ENCODE data around the gene RER1. TPM values are rescaled to one million over a fixed set of nuclear protein-coding genes. Genes with fewer than 3 reads are reported as not detected.

The RER1 gene
- total RNA-seq, 1 donor from 2014 or later, result 35.5 TPM

DNA sequence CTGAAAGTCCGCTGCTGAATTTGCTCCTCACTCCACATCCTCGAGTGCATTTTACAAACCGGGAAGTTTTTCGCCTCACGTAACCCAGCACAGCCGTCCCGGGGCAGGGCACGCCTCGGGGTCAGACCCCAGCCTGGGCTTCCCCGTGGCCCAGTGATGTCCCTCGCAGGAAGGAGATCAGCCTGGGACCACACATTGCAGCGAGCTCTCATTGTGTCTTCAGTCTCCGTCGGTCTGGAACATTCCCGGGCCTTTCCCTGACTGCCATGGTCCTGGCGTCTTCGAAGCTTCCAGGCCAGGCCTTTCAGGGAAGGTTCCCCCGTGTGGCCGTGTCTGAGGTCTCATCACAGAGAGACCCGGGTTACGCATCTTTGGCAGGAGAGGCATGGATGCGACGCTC is 43.7 kb upstream of the RER1 start:
- no peak overlapping the region for H3K27ac ChIP-seq (ENCODE audit: low read depth, low read length)
- H3K4me1 ChIP-seq (ENCODE audit: control insufficient read depth in 3 of 3, insufficient read depth in 3 of 3, low read length in 3 of 3), result peaks cover 0 to 3% (median 0%) of the 10 kb centered on the region in 3 donors
- H3K9ac ChIP-seq (ENCODE audit: low read depth in 1 of 3, low read length in 3 of 3), result no peak overlapping the region
- H3K9me3 ChIP-seq (ENCODE audit: control insufficient read depth in 3 of 3, low read length in 3 of 3), result no peaks in the 10 kb centered on the region
- H3K36me3 ChIP-seq (ENCODE audit: control insufficient read depth in 3 of 3, insufficient read depth in 3 of 3, low read length in 3 of 3), result no peaks in the 10 kb centered on the region
- peaks cover 0 to 2% (median 0%) of the 10 kb centered on the region in 3 donors for H3K27me3 ChIP-seq (ENCODE audit: control insufficient read depth in 3 of 3, insufficient read depth in 3 of 3, low read length in 3 of 3)
- no peak overlapping the region for H3K4me3 ChIP-seq (ENCODE audit: low read length in 3 of 3)

DNA sequence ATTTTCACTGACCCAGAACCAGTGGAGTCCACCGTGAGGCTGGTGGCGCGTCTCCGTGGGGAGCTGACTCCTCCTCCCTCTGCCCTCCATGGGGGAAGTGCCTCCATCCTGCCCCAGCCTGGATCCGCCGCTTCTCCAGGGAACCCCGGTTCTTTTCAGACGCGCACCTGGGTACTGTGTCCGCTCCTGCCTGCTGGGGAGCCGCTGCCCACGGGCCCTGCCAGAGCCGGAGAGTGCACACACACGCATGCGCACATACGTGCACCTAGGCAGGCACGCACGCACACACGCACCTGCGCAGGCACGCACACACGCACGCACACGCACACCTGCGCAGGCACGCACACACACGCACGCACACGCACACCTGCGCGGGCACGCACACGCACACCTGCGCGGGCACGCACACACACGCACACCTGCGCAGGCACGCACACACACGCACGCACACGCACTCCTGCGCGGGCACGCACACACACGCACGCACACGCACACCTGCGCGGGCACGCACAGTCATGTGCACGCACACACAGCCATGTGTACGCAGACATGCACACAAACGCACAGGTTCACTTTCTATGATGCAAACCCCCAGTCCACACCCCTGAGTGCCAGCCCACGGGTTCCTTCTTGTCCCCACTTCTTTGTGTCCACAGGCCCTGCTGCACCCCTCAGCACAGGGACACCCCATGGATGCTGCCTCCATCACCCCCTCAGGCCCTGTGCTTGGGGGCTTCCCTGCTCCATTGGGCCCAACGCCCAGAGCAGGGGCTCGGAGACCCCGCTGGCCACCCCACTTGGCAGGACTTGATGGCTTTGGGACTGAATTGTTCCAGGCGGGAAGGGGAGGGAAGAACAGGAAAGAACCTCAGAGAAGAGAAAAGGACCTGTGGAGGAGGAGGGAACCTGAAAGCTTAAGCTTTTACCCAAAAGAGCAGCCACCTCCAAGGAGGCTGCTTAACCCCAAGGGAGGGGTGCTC is 43.0 kb upstream of the RER1 start:
- H3K4me1 ChIP-seq (ENCODE audit: control insufficient read depth in 3 of 3, insufficient read depth in 3 of 3, low read length in 3 of 3), result peaks cover 0 to 10% (median 0%) of the 10 kb centered on the region in 3 donors
- H3K9me3 ChIP-seq (ENCODE audit: control insufficient read depth in 3 of 3, low read length in 3 of 3), result no peaks in the 10 kb centered on the region
- no peak overlapping the region for H3K27ac ChIP-seq (ENCODE audit: low read depth, low read length)
- peaks cover 0 to 2% (median 0%) of the 10 kb centered on the region in 3 donors for H3K27me3 ChIP-seq (ENCODE audit: control insufficient read depth in 3 of 3, insufficient read depth in 3 of 3, low read length in 3 of 3)
- H3K36me3 ChIP-seq (ENCODE audit: control insufficient read depth in 3 of 3, insufficient read depth in 3 of 3, low read length in 3 of 3), result no peaks in the 10 kb centered on the region
- no peak overlapping the region for H3K4me3 ChIP-seq (ENCODE audit: low read length in 3 of 3)
- H3K9ac ChIP-seq (ENCODE audit: low read depth in 1 of 3, low read length in 3 of 3), result no peak overlapping the region

DNA sequence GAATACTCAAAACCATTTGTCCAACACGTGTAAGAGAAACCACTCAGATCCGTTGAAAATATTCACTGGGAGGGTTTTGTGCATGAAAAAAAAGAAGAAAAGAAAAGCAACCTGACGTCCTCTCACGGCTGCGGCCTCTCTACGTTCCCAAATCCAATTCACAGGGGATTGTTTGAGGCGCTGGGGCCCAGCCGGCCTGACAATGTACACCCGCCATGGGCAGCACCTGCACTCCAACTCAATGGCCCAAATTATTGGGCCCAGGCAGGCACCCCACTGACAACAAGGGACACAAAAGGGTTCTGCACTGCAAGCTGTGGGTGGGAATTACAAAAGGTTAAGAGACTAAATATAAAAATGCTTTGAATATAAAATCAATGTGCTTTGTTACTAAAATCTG is 41.8 kb upstream of the RER1 start:
- Histone ChIP-seq H3K27ac (ENCODE audit: low read depth, low read length) (no peak overlapping the region), H3K9ac (ENCODE audit: low read depth in 1 of 3, low read length in 3 of 3) (no peak overlapping the region), H3K4me1 (ENCODE audit: control insufficient read depth in 3 of 3, insufficient read depth in 3 of 3, low read length in 3 of 3) (peaks cover 0 to 11% (median 0%) of the 10 kb centered on the region in 3 donors)

DNA sequence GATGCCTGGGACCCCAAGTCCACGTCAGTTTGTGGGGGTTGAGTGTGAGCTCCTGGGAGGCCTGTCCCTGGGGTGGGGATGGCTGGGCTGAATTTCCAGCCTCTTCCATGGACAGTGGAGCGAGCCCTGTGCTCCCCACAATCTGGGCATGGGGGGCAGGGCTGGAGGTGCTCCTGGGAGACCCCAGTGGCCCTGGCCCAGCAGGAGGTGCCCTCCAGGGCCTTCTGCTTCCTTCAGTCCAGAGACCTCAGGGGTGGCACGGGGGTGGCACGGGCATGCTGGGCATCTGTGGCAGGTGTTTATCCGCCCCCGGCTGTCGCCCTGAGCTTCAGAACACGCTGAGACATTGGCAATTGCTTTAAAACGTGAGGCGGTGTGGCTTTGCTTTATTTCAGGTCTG is 41.1 kb upstream of the RER1 start:
- H3K4me1 ChIP-seq (ENCODE audit: control insufficient read depth in 3 of 3, insufficient read depth in 3 of 3, low read length in 3 of 3), result peaks cover 0 to 11% (median 0%) of the 10 kb centered on the region in 3 donors
- H3K4me3 ChIP-seq (ENCODE audit: low read length in 3 of 3), result no peak overlapping the region
- no peaks in the 10 kb centered on the region for H3K9me3 ChIP-seq (ENCODE audit: control insufficient read depth in 3 of 3, low read length in 3 of 3)
- no peaks in the 10 kb centered on the region for H3K36me3 ChIP-seq (ENCODE audit: control insufficient read depth in 3 of 3, insufficient read depth in 3 of 3, low read length in 3 of 3)
- no peak overlapping the region for H3K27ac ChIP-seq (ENCODE audit: low read depth, low read length)
- no peak overlapping the region for H3K9ac ChIP-seq (ENCODE audit: low read depth in 1 of 3, low read length in 3 of 3)
- no peaks in the 10 kb centered on the region for H3K27me3 ChIP-seq (ENCODE audit: control insufficient read depth in 3 of 3, insufficient read depth in 3 of 3, low read length in 3 of 3)

More for the DNA sequence above, 41.8 kb upstream of the RER1 start:
- no peak overlapping the region for H3K4me3 ChIP-seq (ENCODE audit: low read length in 3 of 3)
- H3K27me3 ChIP-seq (ENCODE audit: control insufficient read depth in 3 of 3, insufficient read depth in 3 of 3, low read length in 3 of 3), result no peaks in the 10 kb centered on the region
- no peaks in the 10 kb centered on the region for H3K36me3 ChIP-seq (ENCODE audit: control insufficient read depth in 3 of 3, insufficient read depth in 3 of 3, low read length in 3 of 3)
- H3K9me3 ChIP-seq (ENCODE audit: control insufficient read depth in 3 of 3, low read length in 3 of 3), result no peaks in the 10 kb centered on the region

DNA sequence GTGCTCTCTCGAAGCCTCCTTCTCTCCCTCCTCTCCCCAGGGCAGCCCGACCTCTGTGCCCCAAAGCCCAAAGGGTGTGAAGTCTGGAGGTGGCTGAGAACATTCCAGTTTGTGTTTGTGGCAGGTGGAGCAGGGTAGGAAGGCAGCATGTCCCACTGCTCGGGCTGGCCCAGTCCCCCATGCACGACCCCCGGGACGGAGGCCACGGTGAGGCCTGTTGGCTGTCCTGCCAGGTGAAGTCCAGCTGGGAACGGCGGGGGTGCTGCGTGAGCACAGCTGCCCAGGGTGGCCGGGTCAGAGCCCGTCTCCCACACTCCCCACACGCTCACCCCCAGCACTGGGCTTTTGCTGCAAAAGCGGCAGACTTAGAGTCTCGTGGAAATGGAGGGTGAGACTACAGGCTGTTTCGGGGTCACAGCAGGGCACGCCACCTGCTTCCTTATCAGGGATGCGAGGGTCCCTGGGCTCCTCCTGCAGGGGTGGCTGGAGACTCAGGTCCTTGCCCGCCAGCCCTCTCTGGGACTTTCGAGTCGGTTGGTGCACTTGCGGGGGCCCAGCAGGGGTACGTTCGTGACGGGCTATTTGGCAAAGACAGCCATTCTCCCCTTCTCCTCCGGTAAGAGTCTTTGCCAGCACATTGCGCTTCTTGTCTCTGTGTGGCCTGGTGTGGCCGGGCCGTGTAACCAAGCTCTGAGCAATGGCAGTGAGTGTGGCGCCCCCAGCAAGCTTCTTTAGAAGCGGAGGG is 40.6 kb upstream of the RER1 start:
- no peak overlapping the region for H3K4me3 ChIP-seq (ENCODE audit: low read length in 3 of 3)
- no peaks in the 10 kb centered on the region for H3K36me3 ChIP-seq (ENCODE audit: control insufficient read depth in 3 of 3, insufficient read depth in 3 of 3, low read length in 3 of 3)
- H3K27me3 ChIP-seq (ENCODE audit: control insufficient read depth in 3 of 3, insufficient read depth in 3 of 3, low read length in 3 of 3), result no peaks in the 10 kb centered on the region
- no peak overlapping the region for H3K9ac ChIP-seq (ENCODE audit: low read depth in 1 of 3, low read length in 3 of 3)
- no peak overlapping the region for H3K27ac ChIP-seq (ENCODE audit: low read depth, low read length)
- H3K4me1 ChIP-seq (ENCODE audit: control insufficient read depth in 3 of 3, insufficient read depth in 3 of 3, low read length in 3 of 3), result peaks cover 0 to 11% (median 0%) of the 10 kb centered on the region in 3 donors
- no peaks in the 10 kb centered on the region for H3K9me3 ChIP-seq (ENCODE audit: control insufficient read depth in 3 of 3, low read length in 3 of 3)

DNA sequence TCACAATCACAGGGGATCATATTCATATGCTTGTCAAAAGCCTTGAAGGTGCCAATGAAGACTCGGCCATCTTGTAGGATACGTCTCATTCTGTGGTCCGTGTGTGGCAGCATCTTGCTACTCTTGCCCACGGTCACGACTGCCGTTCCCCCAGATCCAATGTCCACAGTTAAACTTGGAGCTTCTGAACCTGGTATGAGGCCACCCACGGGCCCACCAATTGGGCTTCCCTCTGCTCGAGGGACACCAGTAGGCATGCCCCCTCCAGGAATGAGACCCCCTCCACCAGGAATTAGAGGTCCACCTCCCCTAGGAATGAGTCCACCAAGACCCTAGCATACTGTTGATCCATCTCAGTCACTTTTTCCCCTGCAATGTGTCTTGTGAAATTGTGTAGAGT is 39.9 kb upstream of the RER1 start:
- Histone ChIP-seq H3K9me3 (ENCODE audit: control insufficient read depth in 3 of 3, low read length in 3 of 3) (no peaks in the 10 kb centered on the region), H3K27ac (ENCODE audit: low read depth, low read length) (no peak overlapping the region), H3K36me3 (ENCODE audit: control insufficient read depth in 3 of 3, insufficient read depth in 3 of 3, low read length in 3 of 3) (no peaks in the 10 kb centered on the region), H3K27me3 (ENCODE audit: control insufficient read depth in 3 of 3, insufficient read depth in 3 of 3, low read length in 3 of 3) (no peaks in the 10 kb centered on the region), H3K9ac (ENCODE audit: low read depth in 1 of 3, low read length in 3 of 3) (no peak overlapping the region), H3K4me1 (ENCODE audit: control insufficient read depth in 3 of 3, insufficient read depth in 3 of 3, low read length in 3 of 3) (peaks cover 0 to 11% (median 0%) of the 10 kb centered on the region in 3 donors), H3K4me3 (ENCODE audit: low read length in 3 of 3) (no peak overlapping the region)

DNA sequence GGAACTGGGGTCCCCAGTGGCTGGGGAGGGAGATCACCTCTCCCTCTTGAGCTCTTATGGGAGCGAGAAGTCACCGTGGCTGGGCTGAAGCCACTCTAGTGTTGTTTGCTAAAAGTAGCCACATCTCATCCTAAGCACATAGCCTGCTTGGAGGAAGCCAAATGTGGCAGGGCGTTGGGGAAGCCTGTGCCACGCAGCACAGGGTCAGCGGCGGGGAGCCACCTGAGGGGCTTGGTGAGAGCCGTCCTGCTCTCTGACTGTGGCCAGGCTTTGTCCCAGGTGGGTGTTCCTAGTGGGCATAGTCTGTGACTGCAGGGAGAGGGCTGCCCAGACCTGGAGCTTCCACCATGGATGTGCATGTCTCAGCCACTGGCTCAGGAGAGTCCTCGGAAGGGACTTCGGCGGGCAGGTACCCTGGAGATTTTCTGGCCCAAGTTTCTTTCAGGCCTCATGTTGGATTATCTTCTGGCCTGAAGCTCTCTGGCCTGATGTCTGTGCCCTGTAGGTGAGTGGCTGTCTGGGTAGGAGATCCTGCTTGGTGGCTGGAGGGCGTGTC is 39.2 kb upstream of the RER1 start:
- Histone ChIP-seq H3K4me1 (ENCODE audit: control insufficient read depth in 3 of 3, insufficient read depth in 3 of 3, low read length in 3 of 3) (peaks cover 0 to 11% (median 0%) of the 10 kb centered on the region in 3 donors), H3K9ac (ENCODE audit: low read depth in 1 of 3, low read length in 3 of 3) (peak overlapping the region in 1 of 3 donors; percentile 45), H3K27ac (ENCODE audit: low read depth, low read length) (no peak overlapping the region), H3K27me3 (ENCODE audit: control insufficient read depth in 3 of 3, insufficient read depth in 3 of 3, low read length in 3 of 3) (no peaks in the 10 kb centered on the region), H3K9me3 (ENCODE audit: control insufficient read depth in 3 of 3, low read length in 3 of 3) (no peaks in the 10 kb centered on the region), H3K36me3 (ENCODE audit: control insufficient read depth in 3 of 3, insufficient read depth in 3 of 3, low read length in 3 of 3) (no peaks in the 10 kb centered on the region), H3K4me3 (ENCODE audit: low read length in 3 of 3) (no peak overlapping the region)

DNA sequence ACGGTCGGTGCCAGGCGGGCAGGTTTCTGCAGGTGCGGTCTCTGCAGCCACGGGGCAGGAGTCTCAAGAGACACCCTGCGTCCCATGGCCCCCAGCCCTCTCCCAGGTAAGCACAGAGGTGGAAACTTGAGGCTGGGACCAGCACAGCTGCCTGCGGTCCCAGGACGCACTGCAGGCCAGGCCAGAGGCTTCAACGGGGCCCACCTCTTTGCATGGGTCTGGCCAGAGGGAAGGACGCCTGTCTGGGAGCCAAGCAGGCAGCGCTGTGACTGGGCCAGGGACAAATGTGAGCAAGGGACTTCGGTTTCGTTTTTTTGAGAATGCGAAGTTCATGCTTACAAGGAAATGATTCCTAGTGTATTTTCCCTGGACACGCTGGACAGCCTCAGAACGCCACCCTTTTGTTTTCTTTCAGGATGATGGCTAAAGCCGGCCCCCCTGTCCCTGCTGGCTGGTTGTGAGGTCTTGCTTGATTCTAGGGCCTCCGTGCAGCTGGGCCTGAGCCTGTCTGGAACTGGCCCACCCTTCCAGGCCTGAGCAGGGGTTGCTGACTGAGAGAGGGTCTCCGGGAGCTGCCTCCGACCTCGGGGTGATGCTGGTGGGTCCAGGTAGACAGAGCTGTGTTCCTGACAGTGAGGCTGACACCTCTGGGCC is 38.6 kb upstream of the RER1 start:
- no peaks in the 10 kb centered on the region for H3K27me3 ChIP-seq (ENCODE audit: control insufficient read depth in 3 of 3, insufficient read depth in 3 of 3, low read length in 3 of 3)
- H3K4me1 ChIP-seq (ENCODE audit: control insufficient read depth in 3 of 3, insufficient read depth in 3 of 3, low read length in 3 of 3), result peaks cover 0 to 11% (median 0%) of the 10 kb centered on the region in 3 donors
- H3K4me3 ChIP-seq (ENCODE audit: low read length in 3 of 3), result no peak overlapping the region
- H3K9ac ChIP-seq (ENCODE audit: low read depth in 1 of 3, low read length in 3 of 3), result peak overlapping the region in 2 of 3 donors; percentile 38 to 45
- H3K9me3 ChIP-seq (ENCODE audit: control insufficient read depth in 3 of 3, low read length in 3 of 3), result no peaks in the 10 kb centered on the region
- no peak overlapping the region for H3K27ac ChIP-seq (ENCODE audit: low read depth, low read length)
- H3K36me3 ChIP-seq (ENCODE audit: control insufficient read depth in 3 of 3, insufficient read depth in 3 of 3, low read length in 3 of 3), result no peaks in the 10 kb centered on the region

DNA sequence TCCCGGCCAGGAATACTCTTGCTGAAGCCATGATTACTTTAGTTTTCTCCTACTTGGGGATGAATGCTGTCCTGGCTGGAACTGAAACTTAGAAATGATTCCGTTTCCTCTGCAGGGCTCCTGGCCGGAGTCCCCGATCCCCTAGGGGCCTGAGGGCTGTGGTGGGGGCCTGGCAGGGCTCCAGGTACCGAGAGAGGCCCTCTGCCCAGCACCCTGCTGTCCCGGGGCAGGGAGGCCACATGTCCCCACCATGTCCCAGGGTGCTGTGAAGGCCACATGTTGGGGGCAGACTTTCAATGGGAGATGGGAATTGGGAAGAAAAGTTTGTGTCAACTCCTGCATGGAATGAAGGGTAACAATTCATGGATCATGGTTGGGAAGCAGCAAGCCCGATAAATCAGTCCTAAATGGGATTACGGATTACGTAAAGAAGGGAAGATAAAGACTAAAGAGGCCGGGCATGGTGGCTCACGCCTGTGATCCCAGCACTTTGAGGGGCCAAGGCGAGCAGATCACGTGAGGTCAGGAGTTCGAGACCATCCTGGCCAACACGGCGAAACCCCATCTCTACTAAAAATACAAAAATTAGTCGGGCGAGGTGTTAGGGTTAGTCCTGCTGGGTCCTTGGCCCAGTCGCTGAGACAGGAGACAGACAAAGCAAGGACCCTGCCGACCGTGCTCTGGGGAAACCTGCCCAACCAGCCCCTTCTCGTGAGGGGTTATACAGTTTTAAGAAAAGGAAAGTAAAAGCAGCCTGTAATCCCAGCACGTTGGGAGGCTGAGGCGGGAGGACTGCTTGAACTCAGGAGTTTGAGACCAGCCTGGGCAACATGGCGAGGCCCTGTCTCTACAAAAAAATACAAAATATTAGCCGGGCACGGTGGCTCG is 37.8 kb upstream of the RER1 start:
- no peak overlapping the region for H3K27ac ChIP-seq (ENCODE audit: low read depth, low read length)
- H3K27me3 ChIP-seq (ENCODE audit: control insufficient read depth in 3 of 3, insufficient read depth in 3 of 3, low read length in 3 of 3), result no peaks in the 10 kb centered on the region
- H3K4me3 ChIP-seq (ENCODE audit: low read length in 3 of 3), result no peak overlapping the region
- no peaks in the 10 kb centered on the region for H3K9me3 ChIP-seq (ENCODE audit: control insufficient read depth in 3 of 3, low read length in 3 of 3)
- peaks cover 0 to 11% (median 0%) of the 10 kb centered on the region in 3 donors for H3K4me1 ChIP-seq (ENCODE audit: control insufficient read depth in 3 of 3, insufficient read depth in 3 of 3, low read length in 3 of 3)
- peak overlapping the region in 2 of 3 donors; percentile 38 to 45 for H3K9ac ChIP-seq (ENCODE audit: low read depth in 1 of 3, low read length in 3 of 3)
- H3K36me3 ChIP-seq (ENCODE audit: control insufficient read depth in 3 of 3, insufficient read depth in 3 of 3, low read length in 3 of 3), result no peaks in the 10 kb centered on the region

Measured in skeletal muscle tissue (tissue), 4 donors.